A673 (cell line): ENCODE measurements around the gene IGFBPL1.

Experiments
- CTCF ChIP-seq: fragments of 300-800, 200-600 bp; sonication (generic); conservative IDR thresholded peaks from 2 replicates; pipeline ENCODE4 v1.5.1; 2017; ENCODE audit warnings: low read depth, mild to moderate bottlenecking, antibody characterized with exemption, low read length, moderate library complexity, mixed read lengths
- EZH2 ChIP-seq: fragments of 200-600 bp; sonication (generic); IDR thresholded peaks from 2 replicates; pipeline ENCODE4 v1.6.1; 2017; ENCODE audit warnings: borderline replicate concordance, low read depth, mild to moderate bottlenecking, mixed read lengths, antibody characterized with exemption, low read length; ENCODE audit not compliant: poor library complexity, severe bottlenecking

GRCh38 chr9:38421498-38422211 is 2.6 kb downstream of the IGFBPL1 start:
- no peak for TF ChIP-seq CTCF
- TF ChIP-seq EZH2 = no peak
